IMR-90 (cell line): ENCODE data around the gene TMEM129. TPM values are rescaled to one million over a fixed set of nuclear protein-coding genes. Genes with fewer than 3 reads are reported as not detected.

Experiments used
- ATAC-seq: fragments of 200-7000 bp; cut with Tn5 transposase; 2 replicates; pipeline ENCODE4 v1.9.1; 2020; ENCODE audit warnings: low read depth, mild to moderate bottlenecking, moderate library complexity
- BruUV-seq: library from RNA; stranded (reverse); fragments of 400-500 nt; replicated peaks from 2 replicates; lab custom pipeline; 2021; lab: Mats Ljungman, UMichigan
- CTCF ChIA-PET: fragments of 300-600 bp; formaldehyde crosslinking; extraction: SDS; loops from one replicate; lab custom pipeline; 2021; ENCODE audit warnings: antibody characterized with exemption; lab: Yijun Ruan, JAX
- POLR2A ChIA-PET: fragments of 300-600 bp; sonication (Branson Sonifier 250); formaldehyde crosslinking; loops from one replicate; lab custom pipeline; 2022; ENCODE audit warnings: antibody characterized with exemption; ENCODE audit not compliant: unreplicated experiment; lab: Charles Lee
- DNase-seq: peaks from one replicate; pipeline ENCODE4 v3.0.0; 2013
- H2AFZ ChIP-seq: replicated peaks from 2 replicates; pipeline ENCODE3; 2013; ENCODE audit warnings: low read length, mild to moderate bottlenecking; ENCODE audit not compliant: poor library complexity
- H2AK5ac ChIP-seq: 2 replicates; pipeline ENCODE4 v1.6.1; 2013; ENCODE audit warnings: low read depth, low read length, inconsistent platforms
- H2AK9ac ChIP-seq: replicated peaks from 2 replicates; pipeline ENCODE3; 2013; ENCODE audit warnings: mild to moderate bottlenecking, low read depth, low read length, moderate library complexity; ENCODE audit not compliant: poor library complexity
- H2BK120ac ChIP-seq: 2 replicates; pipeline ENCODE4 v1.6.1; 2013; ENCODE audit warnings: low read depth, low read length, inconsistent platforms
- H2BK15ac ChIP-seq: 3 replicates; pipeline ENCODE4 v1.6.1; 2013; ENCODE audit warnings: low read depth, low read length, inconsistent platforms
- H2BK20ac ChIP-seq: 2 replicates; pipeline ENCODE4 v1.6.1; 2013; ENCODE audit warnings: low read depth, mild to moderate bottlenecking, inconsistent platforms, low read length, moderate library complexity
- H2BK5ac ChIP-seq: 2 replicates; pipeline ENCODE4 v1.6.1; 2013; ENCODE audit warnings: mild to moderate bottlenecking, low read depth, low read length, inconsistent platforms; ENCODE audit not compliant: poor library complexity, severe bottlenecking
- H3K14ac ChIP-seq: replicated peaks from 2 replicates; pipeline ENCODE4 v1.6.1; 2013; ENCODE audit warnings: low read depth, low read length, inconsistent platforms
- H3K18ac ChIP-seq: 2 replicates; pipeline ENCODE4 v1.6.1; 2013; ENCODE audit warnings: low read depth, low read length, control low read depth
- H3K23ac ChIP-seq: 2 replicates; pipeline ENCODE4 v1.6.1; 2013; ENCODE audit warnings: low read depth, low read length, inconsistent platforms
- H3K27ac ChIP-seq: 2 replicates; pipeline ENCODE4 v1.5.1; 2013; ENCODE audit warnings: mild to moderate bottlenecking, control low read depth, low read length; ENCODE audit not compliant: insufficient read depth
- H3K27me3 ChIP-seq: 2 replicates; pipeline ENCODE4 v1.6.1; 2013; ENCODE audit warnings: low read length; ENCODE audit not compliant: control insufficient read depth, insufficient read depth
- H3K36me3 ChIP-seq: 2 replicates; pipeline ENCODE4 v1.6.1; 2013; ENCODE audit warnings: low read length, mixed read lengths; ENCODE audit not compliant: control insufficient read depth, insufficient read depth
- H3K4ac ChIP-seq: 2 replicates; pipeline ENCODE4 v1.6.1; 2013; ENCODE audit warnings: low read depth, low read length, inconsistent platforms
- H3K4me1 ChIP-seq: 2 replicates; pipeline ENCODE4 v1.6.1; 2013; ENCODE audit warnings: low read length, mixed read lengths; ENCODE audit not compliant: control insufficient read depth, insufficient read depth
- H3K4me2 ChIP-seq: 2 replicates; pipeline ENCODE4 v1.6.1; 2013; ENCODE audit warnings: low read depth, mild to moderate bottlenecking, control low read depth, low read length, moderate library complexity
- H3K4me3 ChIP-seq: 2 replicates; pipeline ENCODE4 v1.5.1; 2013; ENCODE audit warnings: low read depth, mild to moderate bottlenecking, control low read depth, low read length, moderate library complexity; ENCODE audit not compliant: insufficient read depth
- H3K56ac ChIP-seq: 2 replicates; pipeline ENCODE4 v1.6.1; 2013; ENCODE audit warnings: low read length, inconsistent platforms; ENCODE audit not compliant: insufficient read depth; ENCODE audit errors: extremely low read depth
- H3K79me1 ChIP-seq, 2 experiments: 2 replicates each; pipeline ENCODE4 v1.6.1; 2013; ENCODE audit warnings: low read length in 2 of 2, inconsistent platforms in 1 of 2, low read depth in 1 of 2
- H3K9ac ChIP-seq: 2 replicates; pipeline ENCODE4 v1.6.1; 2013; ENCODE audit warnings: low read depth, low read length, control low read depth
- H3K9me1 ChIP-seq: 2 replicates; pipeline ENCODE4 v1.6.1; 2013; ENCODE audit warnings: low read length, inconsistent platforms; ENCODE audit not compliant: insufficient read depth
- H3K9me3 ChIP-seq: 2 replicates; pipeline ENCODE4 v1.6.1; 2013; ENCODE audit warnings: low read length; ENCODE audit not compliant: control insufficient read depth, insufficient read depth
- H4K20me1 ChIP-seq: 2 replicates; pipeline ENCODE4 v1.6.1; 2013; ENCODE audit warnings: low read length, inconsistent platforms; ENCODE audit not compliant: insufficient read depth
- H4K5ac ChIP-seq: 2 replicates; pipeline ENCODE4 v1.6.1; 2013; ENCODE audit warnings: mild to moderate bottlenecking, low read depth, low read length, control low read depth
- H4K8ac ChIP-seq, 2 experiments: 2 replicates each; pipeline ENCODE4 v1.6.1; 2013; ENCODE audit warnings: low read depth in 2 of 2, low read length in 2 of 2, control low read depth in 1 of 2, inconsistent platforms in 1 of 2
- H4K91ac ChIP-seq: 2 replicates; pipeline ENCODE4 v1.6.1; 2013; ENCODE audit warnings: low read depth, low read length, inconsistent platforms; ENCODE audit not compliant: insufficient read depth
- CEBPB ChIP-seq: IDR thresholded peaks from 2 replicates; pipeline ENCODE4 v1.6.1; 2012; ENCODE audit warnings: low read depth, low read length, improper control_type of control experiment
- FOS ChIP-seq: fragments of 150-350 bp; IDR thresholded peaks from 2 replicates; pipeline ENCODE4 v1.6.1; 2016; ENCODE audit warnings: low read depth, low read length
- MXI1 ChIP-seq: IDR thresholded peaks from 2 replicates; pipeline ENCODE4 v1.6.1; 2012; ENCODE audit warnings: low read depth, mild to moderate bottlenecking, low read length, moderate library complexity, borderline replicate concordance
- RAD21 ChIP-seq: IDR thresholded peaks from 2 replicates; pipeline ENCODE4 v1.6.1; 2012; ENCODE audit warnings: low read length, improper control_type of control experiment
- USF2 ChIP-seq: fragments of 150-350 bp; IDR thresholded peaks from 2 replicates; pipeline ENCODE4 v1.6.1; 2017; ENCODE audit warnings: mild to moderate bottlenecking, antibody characterized with exemption, low read length, low read depth
- WGBS, 2 experiments: methylation state at CpG; one replicate each; pipeline versions ENCODE4 v1.1.5 to v1.1.7; 2013; ENCODE audit warnings: missing lambda C conversion rate in 2 of 2; ENCODE audit not compliant: insufficient read length in 1 of 2; ENCODE audit errors: extremely low coverage in 2 of 2; 5-methylcytosine and 5-hydroxymethylcytosine counted together
- dilution Hi-C: fragments of 300-500 bp; cut with HindIII; formaldehyde crosslinking; loops from one replicate; pipeline ENCODE4 v1.14.3; 2018; ENCODE audit warnings: low sequenced_read_pairs; ENCODE audit not compliant: unreplicated experiment
- in situ Hi-C: fragments of 300-500 bp; cut with MboI; formaldehyde crosslinking; loops from 3 replicates; pipeline ENCODE4 v1.14.3; 2019; ENCODE audit warnings: low sequenced_read_pairs, inconsistent platforms, mixed read lengths
- intact Hi-C: fragments of 100-400 bp; cut with micrococcal nuclease; formaldehyde crosslinking; loops from 2 replicates; pipeline ENCODE4 v1.10.0; 2022
- polyA plus RNA-seq, 3 experiments: library from polyadenylated mRNA; depleted of rRNA; stranded (reverse); fragments of >200 nt; gene quantifications; 2 replicates each; pipeline ENCODE4 v1.2.3, GENCODE V29; 2012; ENCODE audit warnings: low replicate concordance in 1 of 3
- total RNA-seq: library from RNA; depleted of rRNA; stranded (reverse); fragments of >200 nt; gene quantifications from 2 replicates; pipeline ENCODE4 v1.2.3, GENCODE V29; 2012

TMEM129 gene
- total and polyA plus RNA-seq, 2 of the 4 experiments (the other 2 are of a cell fraction) = 6.6 to 26.6 TPM

GRCh38 chr4:1738410-1738809, 17.3 kb upstream of the TMEM129 start:
- H4K91ac ChIP-seq = no peak overlapping the region
- H3K18ac ChIP-seq = no peak overlapping the region
- H3K23ac ChIP-seq = no peak overlapping the region
- H3K9me3 ChIP-seq = peaks cover 11% of the 10 kb centered on the region
- no peak overlapping the region for H2AFZ ChIP-seq
- dilution Hi-C loops (no loop called here), intact Hi-C loops (no loop called here), in situ Hi-C loops (no loop called here)
- H2AK9ac ChIP-seq = no peak overlapping the region
- H3K27me3 ChIP-seq = no peaks in the 10 kb centered on the region
- 100% methylated on average over 2 of the region's 4 CpGs; no CpG with 5 or more reads in 1 of the 2 experiments for WGBS, 2 experiments
- ChIA-PET POLR2A (interaction anchor here (0.6 kb wide), 1 partner anchor 27 kb away, joined by 3 read pairs; the partner anchor contains the start of gene SLBP), CTCF (no interaction called here)
- peaks cover under 1% of the 10 kb centered on the region for H4K20me1 ChIP-seq
- no peaks in the 10 kb centered on the region for H3K9me1 ChIP-seq
- H2BK5ac ChIP-seq = no peak overlapping the region
- H3K4me3 ChIP-seq = no peak overlapping the region
- no peak overlapping the region for H3K27ac ChIP-seq
- TF ChIP-seq USF2 (no peak), MXI1 (no peak), FOS (no peak), RAD21 (no peak), CEBPB (no peak)
- H2AK5ac ChIP-seq = no peak overlapping the region
- peaks cover 47% of the 10 kb centered on the region for H3K36me3 ChIP-seq
- H2BK120ac ChIP-seq = no peak overlapping the region
- H3K9ac ChIP-seq = no peak overlapping the region
- H3K4me1 ChIP-seq = no peaks in the 10 kb centered on the region
- H3K79me1 ChIP-seq = peaks cover 14 to 25% of the 10 kb centered on the region in 2 experiments; a peak in 3 of 4 replicates
- no peak for ATAC-seq
- H2BK20ac ChIP-seq = no peak overlapping the region
- DNase-seq = no peak
- BruUV-seq = no TSS peak
- H3K4ac ChIP-seq = no peak overlapping the region
- H3K4me2 ChIP-seq = no peak overlapping the region
- H3K56ac ChIP-seq = no peak overlapping the region
- H3K14ac ChIP-seq = no peak overlapping the region
- H2BK15ac ChIP-seq = no peak overlapping the region
- H4K8ac ChIP-seq = no peak overlapping the region
- H4K5ac ChIP-seq = no peak overlapping the region
